ENCODE measurements around the gene DAZAP1.

GRCh38 chr19:1379961-1380489 lies 27.4 kb upstream of the DAZAP1 start:
- no peak for TF ChIP-seq E2F1 (CRISPR knock-in tag; IDR thresholded peaks at IDR 0.05)
- TF ChIP-seq ZNF121 (CRISPR knock-in tag; IDR thresholded peaks at IDR 0.05): peak; percentile 71; the same call in 1 of the 2 replicates
- no peak for TF ChIP-seq CTCF (IDR thresholded peaks at IDR 0.05)
- TF ChIP-seq ZNF263 (CRISPR knock-in tag; IDR thresholded peaks at IDR 0.05; ENCODE audit: low read depth): no peak
- TF ChIP-seq JUN (CRISPR knock-in tag; IDR thresholded peaks at IDR 0.05): no peak
- TF ChIP-seq NFYB (CRISPR knock-in tag; conservative IDR thresholded peaks at IDR 0.05; ENCODE audit: low read depth): no peak
- no peak for TF ChIP-seq AFF4 (CRISPR knock-in tag; IDR thresholded peaks at IDR 0.05; ENCODE audit: borderline replicate concordance)
- TF ChIP-seq ZBTB21 (CRISPR knock-in tag; IDR thresholded peaks at IDR 0.05; ENCODE audit: borderline replicate concordance): no peak
- TF ChIP-seq ATF1 (CRISPR knock-in tag; IDR thresholded peaks at IDR 0.05): no peak
- no peak for TF ChIP-seq ZNF281 (CRISPR knock-in tag; IDR thresholded peaks at IDR 0.05)
- no peak for TF ChIP-seq GABPB1 (CRISPR knock-in tag; IDR thresholded peaks at IDR 0.05)
- TF ChIP-seq USF2 (CRISPR knock-in tag; IDR thresholded peaks at IDR 0.05): no peak
- no peak for TF ChIP-seq TEAD1 (CRISPR knock-in tag; IDR thresholded peaks at IDR 0.05)
- no peak for TF ChIP-seq AR (CRISPR knock-in tag; IDR thresholded peaks at IDR 0.05)
